NCI-H1105 (cell line): Measurements from ENCODE around the gene TMEM163.

ENCODE experiments used
- DNase-seq: peaks from one replicate; lab custom pipeline; 2025; lab: John Stamatoyannopoulos, UW

The TMEM163 gene

GRCh38 chr2:134722728-134723127 is 3.9 kb upstream of the TMEM163 start:
- no peak for DNase-seq

GRCh38 chr2:134721596-134721995 is 2.8 kb upstream of the TMEM163 start:
- no peak for DNase-seq

- DNase-seq = no peak
These were observed 580 bp downstream of the TMEM163 start for GRCh38 chr2:134718023-134718816.

- DNase-seq = no peak
These were observed 1.3 kb downstream of the TMEM163 start for GRCh38 chr2:134717286-134718022.

GRCh38 chr2:134716721-134717243 is 2.0 kb downstream of the TMEM163 start:
- no peak for DNase-seq

GRCh38 chr2:134715932-134716643 is 2.7 kb downstream of the TMEM163 start:
- DNase-seq = no peak

- no peak for DNase-seq
These were observed 4.6 kb downstream of the TMEM163 start for GRCh38 chr2:134714228-134714627.

- no peak for DNase-seq
These were observed 5.2 kb downstream of the TMEM163 start for GRCh38 chr2:134713606-134714005.

- no peak for DNase-seq
These were observed 5.6 kb downstream of the TMEM163 start for GRCh38 chr2:134713176-134713575.

GRCh38 chr2:134712736-134713135 is 6.1 kb downstream of the TMEM163 start:
- no peak for DNase-seq

- no peak for DNase-seq
These were observed 6.5 kb downstream of the TMEM163 start for GRCh38 chr2:134712299-134712698.

- DNase-seq = no peak
These were observed 7.1 kb downstream of the TMEM163 start for GRCh38 chr2:134711692-134712091.

GRCh38 chr2:134707330-134707676 is 11.5 kb downstream of the TMEM163 start:
- DNase-seq = no peak

GRCh38 chr2:134706587-134707329 is 12.0 kb downstream of the TMEM163 start:
- no peak for DNase-seq

- DNase-seq = no peak
These were observed 12.8 kb downstream of the TMEM163 start for GRCh38 chr2:134705861-134706586.

- DNase-seq = no peak
These were observed 14.6 kb downstream of the TMEM163 start for GRCh38 chr2:134704173-134704572.

- no peak for DNase-seq
These were observed 15.4 kb downstream of the TMEM163 start for GRCh38 chr2:134703426-134703825.

GRCh38 chr2:134700730-134701129 is 18.1 kb downstream of the TMEM163 start:
- DNase-seq = no peak

GRCh38 chr2:134694411-134694810 is 24.4 kb downstream of the TMEM163 start:
- no peak for DNase-seq

GRCh38 chr2:134693359-134694330 is 25.2 kb downstream of the TMEM163 start:
- no peak for DNase-seq
